Inflammatory macrophage treated with lipopolysaccharide for 4 hours (primary cell): ENCODE measurements around the gene CYP4F3.
A peak's percentile ranks its signal among the peaks of the same experiment; 100 is the strongest.
"Not testable (repeated sequence)": the region's sequence is repeated elsewhere in the genome, so short reads cannot be mapped to it uniquely, and the experiment has no call there.

ENCODE experiments used
- DNase-seq: peaks from one replicate; pipeline ENCODE4 v3.0.0-alpha.2; 2020

Gene CYP4F3

DNA sequence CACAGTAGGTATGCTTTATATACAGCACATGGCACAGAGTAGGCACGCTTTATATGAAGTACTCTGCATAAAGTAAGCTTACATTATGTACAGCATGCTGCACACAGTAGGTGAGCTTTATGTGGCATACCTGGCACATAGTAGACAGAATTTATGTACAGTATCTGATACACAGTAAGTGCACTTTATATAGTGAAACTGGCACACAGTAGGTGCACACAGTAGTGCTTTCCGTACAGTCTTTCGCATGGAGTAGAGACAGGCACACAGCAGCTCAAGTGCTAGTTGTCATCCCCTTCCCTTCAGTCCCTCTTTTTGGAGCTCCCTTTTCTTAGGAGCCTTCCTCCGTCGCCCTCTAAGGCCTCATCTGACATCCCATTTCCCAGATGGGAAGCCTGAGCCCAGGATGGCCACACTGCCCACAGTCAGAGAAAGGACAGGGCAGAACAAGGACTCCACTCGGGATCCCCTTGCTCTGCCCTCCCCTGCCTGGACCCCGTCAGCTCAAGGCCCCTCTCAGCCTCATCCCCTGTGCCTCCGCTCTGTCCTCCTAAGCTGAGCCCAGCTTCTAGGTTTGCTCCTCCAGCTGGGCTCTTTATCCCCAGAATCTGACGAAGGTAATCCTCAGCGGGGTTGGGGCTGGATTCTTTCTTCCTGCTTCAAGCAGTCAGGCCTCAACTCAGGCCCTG is 31.3 kb downstream of the CYP4F3 start:
- DNase-seq, result no peak

DNA sequence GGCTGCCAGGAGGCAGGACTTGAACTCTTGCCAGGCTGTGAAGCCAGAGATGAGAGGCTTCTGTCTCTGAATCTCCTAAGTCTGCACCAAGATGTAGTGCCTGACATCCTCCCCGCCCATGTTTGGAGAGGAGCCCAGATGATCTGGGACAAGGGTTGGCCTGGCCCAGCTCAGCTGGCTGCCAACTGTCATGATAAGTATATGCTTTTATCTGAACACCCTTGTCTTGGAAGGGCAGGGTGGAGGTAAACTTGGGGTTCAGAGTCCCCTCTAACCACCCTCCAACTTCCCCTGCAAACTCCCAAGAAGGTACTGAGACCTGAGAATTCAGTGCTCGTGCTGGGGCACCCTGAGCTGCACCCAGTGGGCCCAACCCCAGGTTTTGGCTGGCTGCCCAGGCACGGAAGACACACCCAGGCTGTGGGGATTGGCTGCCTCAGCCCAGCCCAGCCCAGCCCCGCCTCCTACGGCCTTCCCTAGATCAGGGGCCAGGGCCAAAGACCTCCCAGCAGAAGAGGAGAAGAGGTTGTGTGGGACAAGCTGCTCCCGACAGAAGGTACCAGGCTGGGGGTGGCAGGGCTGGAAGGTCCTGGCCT is 32.0 kb downstream of the CYP4F3 start, which contains the start of gene CYP4F12:
CYP4F12 (plus strand) TSS at position 508 of the 596 bp plus-strand sequence. CDS start 443 bp downstream, outside the sequence.
- DNase-seq, result no peak

DNA sequence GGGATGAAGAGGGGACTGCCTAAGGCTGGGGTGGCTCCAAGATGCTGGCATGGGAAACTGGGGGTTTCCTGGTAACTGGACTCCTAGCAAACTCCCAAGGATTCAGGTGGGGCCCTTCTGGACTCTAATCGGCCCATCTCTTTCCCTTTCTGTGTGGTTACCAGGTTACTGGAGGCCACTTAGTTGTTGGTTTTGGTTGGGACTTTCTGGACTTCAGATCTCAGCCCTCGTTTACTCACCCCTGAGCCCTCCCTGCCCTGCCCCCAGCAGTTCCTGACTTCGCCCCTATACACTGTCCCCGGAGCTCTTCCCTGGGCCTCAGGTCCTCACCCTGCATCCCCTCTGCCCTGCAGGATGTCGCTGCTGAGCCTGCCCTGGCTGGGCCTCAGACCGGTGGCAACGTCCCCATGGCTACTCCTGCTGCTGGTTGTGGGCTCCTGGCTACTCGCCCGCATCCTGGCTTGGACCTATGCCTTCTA is 32.5 kb downstream of the CYP4F3 start:
- DNase-seq, result no peak

DNA sequence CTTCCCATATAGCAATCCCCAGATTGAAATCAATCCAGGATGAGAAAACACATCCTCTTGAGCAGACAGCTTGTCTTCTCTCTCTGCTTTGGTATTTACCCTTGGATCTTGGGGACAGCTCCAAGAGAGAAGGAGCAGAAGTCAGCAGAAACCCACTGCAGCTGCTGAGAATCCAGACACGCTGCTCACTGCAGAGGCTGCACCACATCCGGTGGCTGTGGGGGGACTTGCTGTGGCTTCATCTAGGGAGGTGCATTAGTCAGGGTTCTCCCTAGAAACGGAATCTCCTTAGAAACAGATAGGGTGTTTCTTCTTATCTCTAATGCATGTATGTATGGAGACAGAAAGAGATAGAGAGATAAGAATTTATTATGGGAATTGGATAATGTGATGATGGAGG is 34.9 kb downstream of the CYP4F3 start:
- DNase-seq, result no peak

DNA sequence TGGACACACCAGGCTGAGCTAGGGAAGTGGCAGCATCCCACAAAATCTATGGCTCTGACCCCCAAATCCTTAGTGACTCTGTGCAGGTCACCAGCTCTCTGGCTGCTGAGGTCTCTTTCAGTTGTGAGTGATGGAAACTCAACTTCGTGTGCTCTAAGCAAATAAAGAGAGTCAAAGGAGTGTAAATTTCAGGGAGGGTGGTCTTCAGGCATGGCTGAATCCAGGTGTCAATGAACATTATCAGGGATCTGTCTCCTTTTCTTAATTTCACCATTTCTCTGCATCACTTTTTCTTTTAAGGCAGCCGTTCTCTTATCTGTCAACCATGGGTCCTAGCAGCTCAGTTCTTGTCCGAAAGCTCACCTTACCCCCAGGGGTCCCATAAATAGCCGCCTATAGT is 38.4 kb downstream of the CYP4F3 start:
- no peak for DNase-seq

DNA sequence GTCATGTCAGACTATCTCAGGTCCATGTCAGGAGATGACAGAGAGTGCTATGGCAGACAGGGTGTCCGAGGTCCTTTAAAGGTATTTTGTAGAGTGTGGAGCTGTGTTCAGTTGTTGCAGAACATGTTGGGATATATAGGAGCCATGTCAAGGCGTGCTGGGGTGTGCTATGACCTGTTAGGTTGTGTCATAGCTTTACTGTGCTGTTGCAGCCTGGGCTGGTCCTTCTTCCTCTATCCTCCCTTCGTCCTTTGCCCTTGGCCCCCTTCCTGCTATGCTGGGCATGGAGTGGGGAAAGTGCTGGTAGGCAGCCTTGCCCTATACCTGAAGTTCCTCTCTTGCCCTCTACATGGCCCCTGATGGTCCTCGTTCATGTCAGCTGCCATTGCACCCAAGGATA is 39.2 kb downstream of the CYP4F3 start:
- DNase-seq, result not testable (repeated sequence)

DNA sequence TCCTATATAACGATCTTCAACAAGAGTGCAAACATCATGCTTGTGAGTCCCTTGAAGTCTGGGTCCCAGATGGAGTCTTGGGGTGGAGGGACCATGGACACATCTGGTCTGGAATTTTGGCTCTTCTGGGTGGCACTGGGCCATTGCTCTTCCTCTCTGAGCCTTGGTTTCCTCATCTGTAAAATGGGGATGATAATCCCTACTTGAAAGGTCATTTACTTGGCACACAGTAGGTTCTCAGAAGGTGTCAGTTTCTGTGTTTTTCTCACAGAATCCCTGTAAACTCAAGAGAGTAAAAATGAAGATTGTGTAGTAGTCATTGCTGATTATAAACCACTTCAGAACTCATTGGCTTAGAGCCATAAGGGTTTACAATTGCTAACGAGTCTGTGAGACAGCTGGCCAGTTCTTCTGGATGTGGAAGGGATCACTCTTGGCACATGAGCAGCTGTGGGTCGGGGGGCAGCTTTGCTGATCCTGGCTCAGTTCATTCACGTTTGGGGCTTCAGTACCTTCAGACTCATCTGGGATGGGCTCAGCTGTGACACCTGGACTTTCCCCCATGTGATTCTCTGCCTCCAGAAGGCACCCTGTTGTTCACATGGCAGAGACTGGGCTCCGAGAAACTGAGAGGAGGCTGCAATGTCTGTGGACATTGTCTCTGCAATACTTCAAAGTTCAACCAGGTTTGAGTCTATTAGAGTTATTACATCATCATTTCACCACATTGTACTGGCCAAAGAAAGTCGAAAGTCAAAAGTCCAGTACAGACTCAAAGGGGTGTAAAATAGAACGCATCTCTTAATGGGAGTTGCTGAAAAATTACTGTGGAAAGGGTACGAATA is 40.0 kb downstream of the CYP4F3 start:
- DNase-seq, result no peak

DNA sequence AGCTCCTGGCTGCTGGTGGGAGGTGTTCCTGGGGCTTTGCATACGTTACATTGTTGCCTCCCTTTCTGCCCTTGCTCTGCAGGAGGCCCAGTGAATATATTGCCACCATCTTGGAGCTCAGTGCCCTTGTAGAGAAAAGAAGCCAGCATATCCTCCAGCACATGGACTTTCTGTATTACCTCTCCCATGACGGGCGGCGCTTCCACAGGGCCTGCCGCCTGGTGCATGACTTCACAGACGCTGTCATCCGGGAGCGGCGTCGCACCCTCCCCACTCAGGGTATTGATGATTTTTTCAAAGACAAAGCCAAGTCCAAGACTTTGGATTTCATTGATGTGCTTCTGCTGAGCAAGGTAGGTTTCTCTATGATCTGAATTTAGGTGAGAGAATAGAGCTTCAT is 42.7 kb downstream of the CYP4F3 start:
- DNase-seq, result no peak

DNA sequence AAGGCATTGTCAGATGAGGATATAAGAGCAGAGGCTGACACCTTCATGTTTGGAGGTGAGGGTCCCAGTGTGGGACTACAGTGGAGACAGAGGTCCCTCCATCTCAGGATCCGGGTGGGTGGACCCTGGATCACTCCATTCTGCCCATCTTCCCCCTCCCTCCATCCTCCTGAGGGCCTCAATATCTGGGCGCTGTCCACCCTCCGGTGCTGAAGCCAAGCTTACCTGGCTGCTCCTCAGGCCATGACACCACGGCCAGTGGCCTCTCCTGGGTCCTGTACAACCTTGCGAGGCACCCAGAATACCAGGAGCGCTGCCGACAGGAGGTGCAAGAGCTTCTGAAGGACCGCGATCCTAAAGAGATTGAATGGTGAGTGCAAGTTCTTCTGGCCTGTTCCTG is 44.1 kb downstream of the CYP4F3 start:
- no peak for DNase-seq

DNA sequence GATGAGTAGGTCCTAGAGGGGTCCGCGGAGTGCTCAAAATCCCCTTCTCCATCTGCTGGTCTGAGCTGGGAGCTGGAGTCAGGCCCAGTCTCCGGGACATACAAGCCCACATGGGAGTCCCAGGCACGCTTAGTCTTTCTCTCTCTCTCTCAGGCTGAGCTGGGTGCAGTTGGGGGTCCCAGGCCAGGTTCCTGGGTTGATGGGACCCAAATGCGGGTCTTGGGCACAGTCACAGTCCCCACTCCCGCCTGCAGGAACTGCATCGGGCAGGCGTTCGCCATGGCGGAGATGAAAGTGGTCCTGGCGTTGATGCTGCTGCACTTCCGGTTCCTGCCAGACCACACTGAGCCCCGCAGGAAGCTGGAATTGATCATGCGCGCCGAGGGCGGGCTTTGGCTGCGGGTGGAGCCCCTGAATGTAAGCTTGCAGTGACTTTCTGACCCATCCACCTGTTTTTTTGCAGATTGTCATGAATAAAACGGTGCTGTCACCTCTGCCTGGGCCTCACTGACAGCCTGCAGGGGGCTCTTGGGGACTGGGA is 56.0 kb downstream of the CYP4F3 start:
- no peak for DNase-seq

DNA sequence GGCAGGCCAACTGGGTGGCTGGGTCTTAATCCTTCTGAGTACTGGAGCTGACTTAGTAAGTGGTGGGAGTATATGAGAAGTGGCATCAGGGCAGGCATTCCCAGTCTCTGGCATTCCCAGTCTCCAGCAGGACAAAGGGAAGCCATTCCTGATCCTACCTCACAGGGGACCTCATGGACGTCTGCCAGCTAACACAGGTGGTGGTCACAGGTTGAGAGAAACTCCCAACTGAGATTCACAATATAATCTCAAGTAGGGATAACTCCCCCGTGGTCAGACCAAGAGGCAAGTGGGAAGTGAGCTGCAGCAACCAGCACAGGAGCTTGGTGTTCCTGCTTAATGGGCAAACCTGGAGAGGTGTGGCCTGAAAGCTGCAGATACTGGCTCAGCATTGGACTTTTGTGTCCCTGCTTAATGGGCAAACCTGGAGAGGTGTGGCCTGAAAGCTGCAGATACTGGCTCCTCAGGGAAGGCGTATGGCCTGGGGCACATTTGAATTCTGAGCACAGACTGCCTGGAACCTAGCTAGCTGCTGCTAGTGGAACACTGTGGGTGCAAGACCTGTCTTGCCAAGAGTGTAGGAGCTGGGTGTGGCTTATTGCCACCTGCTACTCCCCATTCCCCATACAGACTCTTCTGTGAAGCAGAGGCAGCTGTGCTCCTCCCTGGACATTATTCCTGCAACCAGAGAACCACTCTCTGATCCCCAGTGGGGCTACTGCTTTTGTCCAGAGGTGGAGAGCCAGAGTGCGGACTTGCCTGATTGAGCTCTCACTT is 61.2 kb downstream of the CYP4F3 start:
- DNase-seq, result no peak

DNA sequence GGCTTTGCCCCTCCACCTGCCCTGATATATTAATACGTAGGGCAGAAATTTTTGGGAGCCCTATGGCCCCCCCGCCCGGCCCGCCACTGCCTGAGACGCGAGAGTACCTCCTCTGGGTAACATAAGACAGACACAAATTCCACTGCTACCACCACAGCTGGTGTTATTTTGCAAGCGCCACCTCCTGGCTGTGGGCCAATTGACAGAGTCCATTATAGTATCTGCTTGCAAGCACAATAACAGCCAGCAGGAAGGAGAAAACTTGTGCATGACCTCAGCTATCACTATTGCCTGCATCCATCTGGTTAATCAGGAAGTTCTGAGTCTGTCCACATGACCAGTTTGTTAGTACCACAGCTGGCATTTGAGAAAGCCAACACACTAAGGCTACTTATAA is 61.8 kb downstream of the CYP4F3 start:
- DNase-seq, result peak; percentile 51
